Suppressor macrophage treated with lipopolysaccharide for 4 hours (primary cell): Measurements from ENCODE around the gene PGC.
A peak's percentile ranks its signal among the peaks of the same experiment; 100 is the strongest.

Experiments
- DNase-seq: peaks from one replicate; pipeline ENCODE4 v3.0.0-alpha.2; 2020

Gene PGC

DNA sequence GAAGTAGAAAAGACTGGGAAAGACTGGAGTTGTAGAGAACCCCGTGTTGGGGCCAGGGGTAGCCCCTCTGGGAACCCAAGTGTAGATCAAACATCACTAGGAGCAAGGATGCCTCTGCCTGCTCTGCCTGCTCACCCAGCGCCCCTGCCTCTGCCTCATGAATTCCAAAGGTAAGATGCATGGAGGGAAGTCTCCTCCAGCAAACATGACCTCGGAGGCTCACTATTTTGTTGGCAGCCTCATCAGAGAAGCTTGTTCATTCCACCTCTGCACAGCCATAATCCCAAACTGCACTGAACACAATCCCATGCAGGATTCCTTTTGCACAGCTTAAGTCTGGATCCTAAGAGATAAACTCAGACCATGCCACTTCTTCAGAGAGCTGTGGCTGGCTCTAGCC, 27.6 kb upstream of the PGC start:
- no peak for DNase-seq

DNA sequence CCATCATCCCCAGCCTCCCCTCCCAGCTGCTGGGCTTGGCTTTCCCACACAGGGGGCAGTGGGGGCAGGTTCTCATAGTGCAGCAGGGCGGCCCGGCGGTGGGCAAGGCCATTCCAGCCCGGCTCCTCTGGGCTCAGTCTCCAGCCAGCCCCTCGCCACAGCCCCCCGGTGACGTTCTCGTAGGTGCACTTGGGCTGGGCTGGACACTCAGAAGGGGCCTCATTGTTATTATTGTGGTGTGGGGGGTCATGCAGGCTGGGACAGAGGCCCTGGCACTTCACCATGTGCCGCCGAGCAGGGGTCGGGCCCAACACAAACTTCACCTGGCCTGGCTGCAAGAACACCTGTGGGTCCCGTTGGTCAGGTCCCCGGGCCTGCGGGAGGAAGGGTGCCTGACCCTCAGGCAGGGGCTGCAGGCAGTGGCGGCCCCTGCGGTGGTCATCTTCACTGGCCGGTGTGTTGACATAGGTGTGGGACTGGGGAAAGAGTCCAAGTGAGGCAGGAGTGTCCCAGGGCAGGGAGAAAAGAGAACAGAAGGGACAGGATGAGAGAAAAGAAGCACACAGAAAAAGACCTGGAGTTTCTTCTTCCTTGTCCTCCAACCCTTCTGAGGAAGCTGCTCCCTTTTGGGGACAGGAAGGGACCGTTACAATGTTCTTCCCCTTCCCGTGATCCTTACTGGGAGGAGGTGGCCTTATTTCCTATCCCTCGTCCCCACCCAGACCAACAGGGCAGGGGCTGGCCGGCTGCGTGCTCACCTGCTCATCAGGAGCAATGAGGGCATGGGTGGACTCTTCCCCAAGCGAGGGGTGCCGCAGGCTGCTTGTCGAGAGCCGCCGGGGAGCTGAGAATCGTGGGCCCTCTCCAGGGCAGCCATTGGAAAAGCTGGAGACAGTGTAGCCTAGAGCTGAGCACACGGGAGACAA, 24.1 kb upstream of the PGC start:
- no peak for DNase-seq

DNA sequence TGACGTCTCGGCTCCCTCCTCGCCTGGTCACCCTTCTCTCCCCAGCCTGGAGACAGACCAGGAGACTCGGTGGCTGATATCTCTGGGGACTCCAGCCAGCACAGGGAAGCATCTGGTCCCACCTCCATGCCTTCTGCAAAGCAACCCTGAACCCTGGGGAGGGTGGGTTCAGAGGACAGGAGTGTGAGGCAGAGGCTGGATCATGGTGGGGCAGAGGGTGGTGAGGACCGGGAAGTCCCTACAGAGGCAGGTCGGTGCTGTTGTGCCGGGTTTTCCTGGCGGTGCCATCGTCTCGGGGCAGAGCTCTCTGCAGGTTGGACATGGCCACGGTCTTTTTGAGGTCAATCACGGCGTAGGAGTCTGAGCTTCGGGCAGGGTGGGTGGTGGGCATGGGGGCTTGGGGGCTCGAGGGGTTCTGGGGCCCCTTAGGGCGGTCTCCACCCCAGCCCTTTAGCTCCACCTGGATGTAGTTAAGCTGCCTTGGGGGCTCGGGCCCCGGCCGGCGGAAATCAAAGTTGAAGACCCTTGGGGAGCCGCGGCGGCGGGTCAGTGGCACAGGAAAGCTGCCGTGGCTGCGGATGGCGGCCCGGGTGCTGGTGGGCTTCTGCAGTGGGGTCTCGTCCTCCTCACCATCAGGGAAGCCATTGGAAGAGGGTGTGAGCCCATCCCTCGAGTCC, 23.3 kb upstream of the PGC start:
- DNase-seq, result no peak

DNA sequence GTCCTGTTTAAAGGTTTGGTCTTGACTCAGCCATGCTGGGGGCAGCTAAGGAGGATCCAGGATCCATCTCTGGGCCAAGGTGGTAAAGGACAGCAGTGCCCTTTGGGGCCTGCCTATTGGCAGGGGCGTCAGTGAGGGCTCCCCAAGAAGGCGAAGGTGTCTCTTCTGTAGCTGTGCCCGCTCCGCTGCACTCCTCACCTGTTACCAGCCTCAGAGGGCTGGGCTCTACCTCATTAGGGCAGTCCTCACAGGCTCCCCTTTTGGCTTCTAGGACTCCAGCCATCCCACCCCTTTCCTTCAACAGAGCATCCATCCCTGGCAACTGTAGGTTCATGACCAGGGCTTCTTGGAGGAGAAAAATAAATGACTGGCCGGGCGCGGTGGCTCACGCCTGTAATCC, 22.2 kb upstream of the PGC start:
- no peak for DNase-seq

DNA sequence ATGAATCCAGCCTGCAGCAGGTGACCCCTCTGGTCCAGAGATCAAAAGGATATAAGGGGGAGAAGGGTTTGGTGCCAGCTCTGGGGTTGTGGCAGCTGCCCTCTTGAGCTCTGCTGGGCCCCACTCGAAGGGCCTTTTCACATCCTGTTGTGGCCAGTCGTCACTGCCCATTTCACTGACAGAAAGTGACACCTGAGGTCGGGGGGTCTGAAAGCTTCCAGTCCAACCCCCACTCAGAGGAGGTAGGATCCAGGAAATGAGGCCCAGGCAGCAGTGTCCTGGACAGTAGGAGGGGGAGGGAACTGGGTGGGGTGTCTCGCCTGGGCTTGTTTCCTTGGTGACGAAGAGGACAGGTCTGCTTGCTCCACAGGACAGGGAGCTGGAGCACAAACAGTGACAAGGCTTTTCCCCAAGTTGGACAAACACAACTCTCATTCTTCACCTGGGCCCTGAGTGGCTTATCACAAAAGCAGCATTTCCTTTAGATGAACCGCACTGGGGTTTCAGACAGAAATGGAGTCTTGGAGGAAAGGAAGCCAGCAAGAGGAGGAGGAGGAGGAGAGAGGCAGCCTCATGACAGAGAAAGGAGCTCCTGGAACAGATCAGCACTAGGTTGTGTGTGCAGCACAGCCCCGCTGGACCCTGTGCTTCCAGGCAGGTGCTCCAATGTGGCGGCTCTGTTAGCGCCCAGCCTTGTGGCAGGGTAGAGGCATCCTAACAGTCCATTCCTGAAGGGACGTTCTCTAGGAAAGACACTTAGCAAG, 21.5 kb upstream of the PGC start:
- no peak for DNase-seq

DNA sequence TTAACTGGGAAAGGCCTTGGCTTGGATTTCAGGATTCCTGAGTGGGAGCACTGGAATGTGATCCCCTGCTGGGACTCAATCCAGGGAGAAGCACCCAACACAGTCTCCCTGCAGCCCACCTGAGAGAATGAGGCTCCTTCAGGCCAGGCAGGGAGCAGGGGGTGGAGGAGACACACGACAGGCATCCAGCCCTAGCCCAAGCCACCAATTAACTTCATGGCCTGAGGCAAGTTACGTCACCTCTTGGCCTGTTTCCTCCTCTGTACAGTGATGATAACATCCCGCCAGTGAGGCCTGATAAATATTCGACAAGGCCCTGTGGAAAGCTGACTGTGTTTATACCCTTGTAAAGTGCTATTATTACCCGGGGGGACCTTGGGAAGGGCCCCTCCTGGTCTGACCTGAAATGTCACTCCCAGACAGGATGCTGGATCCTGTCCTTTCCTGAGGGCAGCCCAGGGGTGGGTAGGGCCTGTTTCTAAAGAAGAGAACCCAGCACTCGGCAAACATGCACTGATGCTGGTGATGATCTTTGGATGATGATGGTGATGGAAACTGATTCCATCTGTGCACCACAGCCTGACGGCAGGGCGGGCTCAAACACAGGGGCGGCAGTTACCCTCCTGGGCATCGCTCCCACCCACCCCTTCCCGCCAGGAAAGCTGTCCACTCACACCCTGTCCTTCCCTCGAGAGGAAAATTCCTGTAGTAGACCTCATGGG, 20.1 kb upstream of the PGC start:
- DNase-seq, result peak; percentile 23

DNA sequence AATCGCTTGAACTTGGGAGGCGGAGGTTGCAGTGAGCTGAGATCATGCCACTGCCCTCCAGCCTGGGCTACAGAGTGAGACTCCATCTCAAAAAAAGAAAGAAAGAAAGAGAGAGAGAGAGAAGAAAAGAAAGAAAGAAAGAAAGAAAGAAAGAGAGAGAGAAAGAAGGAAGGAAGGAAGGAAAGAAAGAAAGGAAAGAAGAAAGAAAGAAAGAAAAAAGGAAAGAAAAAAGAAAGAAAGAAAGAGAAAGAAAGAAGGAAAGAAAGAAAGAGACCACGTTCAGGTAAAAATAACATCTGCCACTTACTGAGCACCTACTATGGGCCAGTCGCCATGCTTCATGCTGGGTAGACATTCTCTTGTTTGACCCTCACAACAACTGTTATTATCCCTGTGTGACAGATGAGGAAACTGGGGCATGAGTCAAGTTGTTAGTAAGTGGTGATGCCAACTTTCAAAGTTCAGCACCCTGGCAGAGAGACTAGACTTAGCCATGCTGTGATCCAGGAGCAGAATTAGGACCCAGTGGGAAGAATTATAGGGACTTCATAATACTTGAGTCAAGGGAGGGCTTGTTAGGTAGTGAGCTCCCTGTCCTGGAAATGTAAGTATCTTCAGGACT, 19.0 kb upstream of the PGC start:
- DNase-seq, result peak; percentile 21

DNA sequence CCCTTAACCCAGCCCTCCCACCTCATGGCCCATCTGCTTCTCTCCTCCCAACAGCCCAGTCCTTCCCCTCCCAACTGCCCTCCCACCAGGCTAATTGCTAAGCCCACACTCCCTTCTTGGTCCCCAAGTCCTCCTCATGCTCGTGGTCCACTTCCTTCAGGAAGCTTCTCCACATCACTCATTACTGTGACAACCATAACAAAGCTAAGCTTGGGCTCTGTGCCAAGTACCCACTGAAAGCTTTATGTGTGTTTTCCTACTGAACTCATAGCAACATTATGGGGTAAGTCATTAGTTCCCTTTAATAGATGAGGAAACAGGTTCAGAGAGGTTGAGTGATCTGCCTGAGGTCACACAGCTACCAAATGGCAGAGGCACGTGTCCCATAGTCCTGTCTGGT, 16.3 kb upstream of the PGC start:
- DNase-seq, result peak; percentile 23

DNA sequence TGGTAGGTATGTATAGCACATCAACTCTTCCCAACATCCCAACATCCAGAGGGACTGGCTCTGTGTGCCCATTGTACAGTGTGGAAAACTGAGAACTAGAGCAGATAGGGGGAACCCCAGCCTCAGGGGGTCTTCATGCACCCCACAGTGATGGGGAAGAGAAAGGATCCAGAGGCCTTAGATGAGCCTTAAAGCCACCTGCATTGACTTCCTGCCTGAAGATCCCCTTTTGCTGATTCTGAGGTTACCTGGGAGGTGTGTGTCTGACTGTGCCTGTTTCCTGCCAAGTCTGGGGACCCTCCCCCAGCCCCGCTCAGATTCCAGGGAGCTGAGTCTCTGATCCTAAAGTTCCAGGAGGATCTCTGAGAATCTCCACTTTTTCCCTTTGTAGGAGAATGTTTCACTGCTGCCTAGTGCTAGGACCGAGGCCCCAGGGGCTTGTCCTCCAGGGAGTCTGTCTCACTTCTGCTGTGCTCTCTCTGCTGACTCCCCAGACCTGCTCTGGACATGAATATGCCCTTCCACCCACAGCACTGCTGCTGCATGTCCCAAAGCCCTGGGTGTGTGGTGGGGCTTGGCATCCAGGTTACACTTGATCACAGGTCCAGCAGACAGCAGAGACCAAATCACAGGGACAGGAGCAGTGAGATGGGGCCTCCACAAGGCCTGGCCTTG, 12.8 kb upstream of the PGC start:
- no peak for DNase-seq

DNA sequence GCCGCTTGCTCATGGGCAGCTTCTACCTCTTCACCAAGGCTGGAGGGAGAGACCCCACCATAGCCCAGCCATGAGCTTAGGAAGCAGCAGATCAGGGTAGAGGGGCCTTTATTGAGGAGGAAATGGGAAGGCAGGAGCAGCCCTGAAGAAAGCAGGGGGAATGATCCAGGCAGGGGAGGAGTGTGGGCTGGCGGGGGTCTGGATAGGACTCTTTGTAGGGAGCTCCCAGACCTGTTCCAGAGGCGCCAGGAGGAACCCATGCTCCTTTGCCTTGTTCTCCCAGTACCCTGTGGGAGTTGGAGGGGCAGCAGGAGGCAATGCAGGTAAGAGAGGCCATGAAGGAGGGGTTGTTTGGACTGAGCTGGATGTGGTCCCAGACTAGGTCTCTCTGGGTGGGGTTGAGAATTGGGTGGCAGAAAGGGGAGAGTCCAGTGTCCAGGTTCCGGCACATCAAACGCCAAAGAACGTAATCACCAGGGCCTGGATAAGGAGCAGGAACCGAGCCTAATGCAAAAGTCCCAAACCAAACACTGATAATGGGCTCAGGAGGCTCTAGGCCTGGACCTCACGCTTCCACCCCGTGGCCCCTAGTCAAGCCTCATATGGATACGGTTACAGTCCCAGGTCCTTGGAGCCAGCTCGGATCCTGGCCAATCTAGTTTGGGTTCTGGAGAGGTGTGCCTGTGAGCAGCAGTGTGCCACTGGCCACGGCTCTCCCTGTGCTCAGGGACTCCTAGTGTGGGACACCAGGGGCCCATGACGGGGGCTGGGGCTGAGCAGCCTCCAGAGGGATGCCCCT, 12.1 kb upstream of the PGC start:
- no peak for DNase-seq

DNA sequence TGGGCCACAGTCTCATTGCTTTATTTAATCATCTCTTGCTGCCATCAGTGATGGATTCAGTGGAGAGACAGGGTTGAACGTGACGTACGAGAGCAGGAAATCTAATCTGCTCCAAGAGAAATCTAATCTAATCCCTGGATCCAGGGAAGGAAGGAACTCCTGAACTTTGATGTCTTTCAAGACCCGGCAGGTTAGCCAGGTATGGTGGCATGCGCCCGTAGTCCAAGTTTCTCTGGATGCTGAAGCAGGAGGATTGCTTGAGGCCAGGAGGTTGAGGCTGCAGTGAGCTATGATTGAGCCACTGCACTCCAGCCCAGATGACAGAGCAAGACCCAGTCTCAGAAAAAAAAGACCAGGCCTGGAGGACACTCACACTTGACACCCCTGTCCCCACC, 11.4 kb upstream of the PGC start:
- no peak for DNase-seq

DNA sequence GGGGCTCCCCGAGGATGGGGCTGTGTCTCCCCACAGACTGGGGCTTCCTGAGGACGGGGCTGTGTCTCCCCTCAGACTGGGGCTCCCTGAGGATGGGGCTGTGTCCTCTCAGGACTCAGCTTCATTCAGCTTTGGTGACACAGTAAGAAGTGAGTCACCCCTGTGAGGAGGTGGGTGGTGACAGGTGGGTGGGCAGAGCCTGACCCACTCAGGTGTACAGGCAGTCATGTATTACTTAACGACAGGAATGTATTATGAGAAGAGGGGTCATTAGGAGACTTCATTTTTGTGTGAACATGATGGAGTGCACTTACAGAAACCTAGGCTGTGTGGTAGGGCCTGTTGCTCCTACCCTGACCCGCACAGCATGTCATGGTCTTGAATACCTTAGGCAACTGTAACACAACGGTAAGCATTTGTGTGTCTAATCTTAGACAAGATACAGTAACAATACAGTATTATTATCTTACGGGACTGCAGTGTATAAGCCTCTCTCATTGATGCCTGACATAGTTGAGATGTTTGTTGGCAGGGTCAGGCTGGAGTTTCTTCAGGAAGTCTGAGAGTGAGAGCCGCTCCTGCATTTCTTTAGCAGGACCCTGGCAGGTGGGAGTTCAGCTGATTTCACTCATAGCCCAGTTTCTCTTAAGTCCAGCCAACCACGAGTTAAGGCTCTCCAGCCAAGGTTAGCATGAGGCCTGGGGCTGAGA, 10.9 kb upstream of the PGC start:
- DNase-seq, result no peak

DNA sequence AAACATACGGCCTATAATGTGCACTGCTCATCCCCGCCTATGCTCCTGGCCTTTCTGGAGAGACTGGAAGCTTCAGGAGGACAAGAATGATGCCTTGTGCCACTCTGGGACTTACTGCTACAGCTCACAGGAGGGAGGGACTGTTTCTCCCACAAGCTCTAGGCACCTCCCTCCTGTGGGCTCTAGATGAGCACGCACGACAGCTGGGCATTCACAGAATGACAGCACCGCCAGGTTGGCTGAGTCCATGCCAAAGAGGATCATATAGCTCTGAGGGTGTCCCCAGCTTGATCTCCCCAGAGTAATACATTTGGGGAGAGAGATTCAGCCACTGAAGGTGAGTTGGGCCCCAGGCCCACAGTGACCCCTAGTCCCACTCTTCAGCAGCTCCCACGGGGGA, 10.1 kb upstream of the PGC start:
- DNase-seq, result no peak

DNA sequence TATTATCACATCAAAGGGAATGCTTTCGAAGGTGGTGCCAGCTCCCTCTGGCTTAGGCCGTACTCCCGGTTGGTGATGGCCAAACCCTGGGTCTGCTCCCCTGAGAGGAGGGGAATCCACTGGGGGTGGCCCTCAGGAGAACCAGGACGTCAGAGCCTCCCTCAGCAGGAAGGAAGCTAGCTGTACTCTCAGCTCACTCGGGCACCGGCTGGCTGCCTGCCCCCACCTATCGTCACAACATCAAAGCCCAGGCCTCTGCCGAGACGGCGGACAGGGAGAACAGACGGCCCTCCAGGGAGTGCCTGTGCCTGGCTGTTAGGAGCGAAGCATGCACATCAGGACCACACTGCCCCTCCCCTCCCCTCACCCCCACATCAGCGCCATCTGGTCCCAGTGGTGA, 9.2 kb upstream of the PGC start:
- DNase-seq, result no peak

DNA sequence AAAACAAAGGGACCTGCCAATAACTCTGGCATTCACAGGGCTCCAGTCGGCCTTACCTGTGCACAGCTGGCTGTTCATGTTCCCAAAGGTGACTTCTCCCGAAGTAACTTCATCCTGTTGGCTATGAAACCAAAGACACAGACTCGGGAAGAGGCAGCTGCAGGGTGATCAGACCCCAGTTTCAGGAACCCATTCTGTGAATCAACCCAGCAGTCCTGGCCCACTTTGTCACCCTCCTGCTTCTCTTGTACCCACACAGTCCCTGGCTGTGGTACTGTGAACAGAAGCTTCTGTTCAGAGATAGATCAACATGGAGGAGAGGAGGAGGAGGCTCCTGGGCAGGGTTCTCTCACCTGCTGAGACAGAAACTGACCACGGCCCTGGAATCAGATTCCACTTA, 8.7 kb upstream of the PGC start:
- no peak for DNase-seq

DNA sequence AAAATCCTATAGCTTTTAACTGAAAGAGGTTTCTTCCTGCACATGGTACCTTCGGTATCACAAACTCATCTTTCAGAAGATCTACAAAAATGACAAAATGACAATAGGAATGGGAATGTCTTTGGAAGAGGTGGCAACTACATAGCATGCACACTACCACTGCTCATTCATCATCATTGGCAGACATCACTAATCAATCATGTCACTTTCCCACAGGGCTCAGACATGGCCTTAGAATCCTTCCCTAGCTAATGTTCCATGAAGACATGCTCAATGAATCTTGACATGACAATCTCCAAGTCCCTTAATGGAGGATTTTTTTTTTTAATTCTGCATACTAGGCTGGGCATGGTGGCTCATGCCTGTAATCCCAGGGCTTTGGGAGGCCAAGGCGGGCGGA, 3.2 kb upstream of the PGC start:
- no peak for DNase-seq

DNA sequence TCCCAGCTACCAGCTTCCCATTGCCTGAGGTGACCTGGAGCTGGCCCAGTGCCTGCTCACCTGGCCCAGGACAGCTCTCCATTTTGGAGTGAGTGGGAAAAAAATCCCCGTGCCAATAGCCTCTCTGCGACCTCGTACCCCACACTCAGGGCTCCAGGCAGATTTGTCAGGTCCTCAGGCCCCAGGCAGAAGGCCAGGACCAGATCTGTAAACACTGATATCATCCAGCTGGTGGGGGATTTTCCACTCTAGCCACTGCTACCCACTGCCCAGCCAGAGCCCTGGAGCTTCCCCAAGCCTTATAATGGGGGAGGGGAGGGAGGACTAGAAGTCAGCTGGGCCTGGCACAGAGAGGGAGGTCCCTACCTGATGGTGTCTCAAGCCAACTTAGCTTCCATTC, 1.3 kb upstream of the PGC start:
- DNase-seq, result no peak

DNA sequence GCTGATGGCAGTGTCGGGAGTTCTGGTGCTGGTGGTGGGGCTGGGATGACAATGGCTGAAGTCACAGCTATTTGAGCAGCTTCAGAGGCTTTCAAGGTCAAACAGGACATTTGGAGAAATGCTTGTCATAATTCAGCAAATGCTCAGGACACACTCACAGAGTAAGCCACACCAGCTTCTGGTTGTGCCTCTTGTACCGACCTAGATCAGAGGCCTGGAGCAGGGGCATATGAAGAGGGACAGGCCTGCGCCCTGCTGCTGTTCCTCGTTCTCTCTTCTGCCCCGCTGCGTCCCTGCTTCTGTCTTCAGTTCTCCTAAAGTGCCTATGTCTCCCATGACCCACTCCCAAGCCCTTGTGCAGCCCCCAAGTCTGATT, 893 bp upstream of the PGC start:
- no peak for DNase-seq

DNA sequence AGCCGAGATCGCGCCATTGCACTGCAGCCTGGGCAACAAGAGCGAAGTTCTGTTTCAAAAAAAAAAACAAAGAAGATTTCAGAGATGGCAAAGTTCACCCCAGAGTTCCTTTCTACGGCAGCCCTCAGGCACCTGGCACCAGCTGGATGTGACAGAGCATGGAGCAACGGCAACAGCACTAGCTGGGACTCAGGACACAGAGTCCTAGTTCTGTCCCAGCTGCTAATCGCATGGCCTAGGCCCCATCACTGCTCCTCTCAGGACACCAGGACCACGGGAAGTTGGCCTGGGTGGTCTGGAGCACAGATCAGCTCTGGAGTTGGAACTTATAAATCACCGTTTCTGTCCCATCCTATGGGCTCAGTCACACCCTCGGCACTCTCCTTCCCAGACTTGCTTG, 1.1 kb downstream of the PGC start:
- DNase-seq, result no peak

DNA sequence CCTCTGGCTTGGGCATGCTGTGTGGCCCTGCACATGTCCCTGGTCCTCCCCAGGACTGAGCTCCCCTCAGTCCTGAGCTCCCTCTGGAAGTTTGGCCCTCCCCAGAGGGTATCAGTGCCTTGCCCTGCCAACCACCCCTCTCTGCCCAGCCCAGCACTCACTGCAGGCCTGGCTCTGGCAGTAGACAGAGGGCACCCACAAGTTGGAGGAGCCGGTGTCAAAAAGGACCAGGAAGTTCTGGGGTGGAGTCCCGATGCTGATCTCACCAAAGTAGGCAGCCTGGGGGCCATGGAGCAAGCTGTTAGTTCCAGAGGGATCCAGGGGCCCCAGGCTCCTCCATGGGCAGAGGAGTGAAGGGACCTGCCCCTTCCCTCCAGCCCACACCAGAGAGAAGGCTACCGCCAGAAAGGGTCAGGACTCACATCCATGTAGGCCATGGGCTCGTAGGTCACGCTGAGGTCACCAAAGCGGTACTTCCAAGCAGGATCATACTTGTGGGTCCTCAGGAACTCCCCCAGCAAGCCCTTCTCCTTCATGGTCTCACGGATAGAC, 2.9 kb downstream of the PGC start:
- DNase-seq, result no peak
